DMS114 treated with DMSO at 0.1 percent for 48 hours (cell line): ENCODE results near the gene MPO.

Experiments used
- DNase-seq: peaks from one replicate; lab custom pipeline; 2025; ENCODE audit not compliant: unreplicated experiment; lab: John Stamatoyannopoulos, UW

The MPO gene

GRCh38 chr17:58320163-58320558 is 39.4 kb upstream of the MPO start:
- no peak for DNase-seq

- no peak for DNase-seq
Observed at GRCh38 chr17:58319173-58320162, 38.7 kb upstream of the MPO start.

GRCh38 chr17:58318627-58319172 is 38.0 kb upstream of the MPO start:
- no peak for DNase-seq

- no peak for DNase-seq
Observed at GRCh38 chr17:58318065-58318481, 37.3 kb upstream of the MPO start.

GRCh38 chr17:58317421-58318064 is 36.8 kb upstream of the MPO start:
- DNase-seq, result peak; percentile 69

- no peak for DNase-seq
Observed at GRCh38 chr17:58316260-58316960, 35.7 kb upstream of the MPO start.

GRCh38 chr17:58315750-58316149 is 35.0 kb upstream of the MPO start:
- DNase-seq, result no peak

- DNase-seq, result no peak
Observed at GRCh38 chr17:58315281-58315711, 34.6 kb upstream of the MPO start.

GRCh38 chr17:58314706-58315015 is 33.9 kb upstream of the MPO start:
- no peak for DNase-seq

GRCh38 chr17:58313815-58314705 is 33.3 kb upstream of the MPO start:
- no peak for DNase-seq

GRCh38 chr17:58312829-58313228 is 32.1 kb upstream of the MPO start:
- no peak for DNase-seq

GRCh38 chr17:58312021-58312630 is 31.4 kb upstream of the MPO start:
- DNase-seq, result no peak

- DNase-seq, result no peak
Observed at GRCh38 chr17:58311429-58311894, 30.7 kb upstream of the MPO start.

- DNase-seq, result no peak
Observed at GRCh38 chr17:58310511-58311428, 30.0 kb upstream of the MPO start.

- no peak for DNase-seq
Observed at GRCh38 chr17:58309918-58310259, 29.2 kb upstream of the MPO start.

- no peak for DNase-seq
Observed at GRCh38 chr17:58308985-58309917, 28.5 kb upstream of the MPO start.

GRCh38 chr17:58308173-58308984 is 27.6 kb upstream of the MPO start:
- DNase-seq, result no peak
